IMR-90 (cell line): Measurements from ENCODE around the gene NFIA. TPM values are rescaled to one million over a fixed set of nuclear protein-coding genes. Genes with fewer than 3 reads are reported as not detected.

Experiments used
- ATAC-seq: fragments of 200-7000 bp; cut with Tn5 transposase; 2 replicates; pipeline ENCODE4 v1.9.1; 2020; ENCODE audit warnings: low read depth, mild to moderate bottlenecking, moderate library complexity
- BruUV-seq: library from RNA; stranded (reverse); fragments of 400-500 nt; replicated peaks from 2 replicates; lab custom pipeline; 2021; lab: Mats Ljungman, UMichigan
- CTCF ChIA-PET: fragments of 300-600 bp; formaldehyde crosslinking; extraction: SDS; loops from one replicate; lab custom pipeline; 2021; ENCODE audit warnings: antibody characterized with exemption; lab: Yijun Ruan, JAX
- POLR2A ChIA-PET: fragments of 300-600 bp; sonication (Branson Sonifier 250); formaldehyde crosslinking; loops from one replicate; lab custom pipeline; 2022; ENCODE audit warnings: antibody characterized with exemption; ENCODE audit not compliant: unreplicated experiment; lab: Charles Lee
- DNase-seq: peaks from one replicate; pipeline ENCODE4 v3.0.0; 2013
- H2AFZ ChIP-seq: replicated peaks from 2 replicates; pipeline ENCODE3; 2013; ENCODE audit warnings: low read length, mild to moderate bottlenecking; ENCODE audit not compliant: poor library complexity
- H2AK5ac ChIP-seq: 2 replicates; pipeline ENCODE4 v1.6.1; 2013; ENCODE audit warnings: low read depth, low read length, inconsistent platforms
- H2AK9ac ChIP-seq: replicated peaks from 2 replicates; pipeline ENCODE3; 2013; ENCODE audit warnings: mild to moderate bottlenecking, low read depth, low read length, moderate library complexity; ENCODE audit not compliant: poor library complexity
- H2BK120ac ChIP-seq: 2 replicates; pipeline ENCODE4 v1.6.1; 2013; ENCODE audit warnings: low read depth, low read length, inconsistent platforms
- H2BK15ac ChIP-seq: 3 replicates; pipeline ENCODE4 v1.6.1; 2013; ENCODE audit warnings: low read depth, low read length, inconsistent platforms
- H2BK20ac ChIP-seq: 2 replicates; pipeline ENCODE4 v1.6.1; 2013; ENCODE audit warnings: low read depth, mild to moderate bottlenecking, inconsistent platforms, low read length, moderate library complexity
- H2BK5ac ChIP-seq: 2 replicates; pipeline ENCODE4 v1.6.1; 2013; ENCODE audit warnings: mild to moderate bottlenecking, low read depth, low read length, inconsistent platforms; ENCODE audit not compliant: poor library complexity, severe bottlenecking
- H3K14ac ChIP-seq: replicated peaks from 2 replicates; pipeline ENCODE4 v1.6.1; 2013; ENCODE audit warnings: low read depth, low read length, inconsistent platforms
- H3K18ac ChIP-seq: 2 replicates; pipeline ENCODE4 v1.6.1; 2013; ENCODE audit warnings: low read depth, low read length, control low read depth
- H3K23ac ChIP-seq: 2 replicates; pipeline ENCODE4 v1.6.1; 2013; ENCODE audit warnings: low read depth, low read length, inconsistent platforms
- H3K27ac ChIP-seq: 2 replicates; pipeline ENCODE4 v1.5.1; 2013; ENCODE audit warnings: mild to moderate bottlenecking, control low read depth, low read length; ENCODE audit not compliant: insufficient read depth
- H3K27me3 ChIP-seq: 2 replicates; pipeline ENCODE4 v1.6.1; 2013; ENCODE audit warnings: low read length; ENCODE audit not compliant: control insufficient read depth, insufficient read depth
- H3K36me3 ChIP-seq: 2 replicates; pipeline ENCODE4 v1.6.1; 2013; ENCODE audit warnings: low read length, mixed read lengths; ENCODE audit not compliant: control insufficient read depth, insufficient read depth
- H3K4ac ChIP-seq: 2 replicates; pipeline ENCODE4 v1.6.1; 2013; ENCODE audit warnings: low read depth, low read length, inconsistent platforms
- H3K4me1 ChIP-seq: 2 replicates; pipeline ENCODE4 v1.6.1; 2013; ENCODE audit warnings: low read length, mixed read lengths; ENCODE audit not compliant: control insufficient read depth, insufficient read depth
- H3K4me2 ChIP-seq: 2 replicates; pipeline ENCODE4 v1.6.1; 2013; ENCODE audit warnings: low read depth, mild to moderate bottlenecking, control low read depth, low read length, moderate library complexity
- H3K4me3 ChIP-seq: 2 replicates; pipeline ENCODE4 v1.5.1; 2013; ENCODE audit warnings: low read depth, mild to moderate bottlenecking, control low read depth, low read length, moderate library complexity; ENCODE audit not compliant: insufficient read depth
- H3K56ac ChIP-seq: 2 replicates; pipeline ENCODE4 v1.6.1; 2013; ENCODE audit warnings: low read length, inconsistent platforms; ENCODE audit not compliant: insufficient read depth; ENCODE audit errors: extremely low read depth
- H3K79me1 ChIP-seq, 2 experiments: 2 replicates each; pipeline ENCODE4 v1.6.1; 2013; ENCODE audit warnings: low read length in 2 of 2, inconsistent platforms in 1 of 2, low read depth in 1 of 2
- H3K9ac ChIP-seq: 2 replicates; pipeline ENCODE4 v1.6.1; 2013; ENCODE audit warnings: low read depth, low read length, control low read depth
- H3K9me1 ChIP-seq: 2 replicates; pipeline ENCODE4 v1.6.1; 2013; ENCODE audit warnings: low read length, inconsistent platforms; ENCODE audit not compliant: insufficient read depth
- H3K9me3 ChIP-seq: 2 replicates; pipeline ENCODE4 v1.6.1; 2013; ENCODE audit warnings: low read length; ENCODE audit not compliant: control insufficient read depth, insufficient read depth
- H4K20me1 ChIP-seq: 2 replicates; pipeline ENCODE4 v1.6.1; 2013; ENCODE audit warnings: low read length, inconsistent platforms; ENCODE audit not compliant: insufficient read depth
- H4K5ac ChIP-seq: 2 replicates; pipeline ENCODE4 v1.6.1; 2013; ENCODE audit warnings: mild to moderate bottlenecking, low read depth, low read length, control low read depth
- H4K8ac ChIP-seq, 2 experiments: 2 replicates each; pipeline ENCODE4 v1.6.1; 2013; ENCODE audit warnings: low read depth in 2 of 2, low read length in 2 of 2, control low read depth in 1 of 2, inconsistent platforms in 1 of 2
- H4K91ac ChIP-seq: 2 replicates; pipeline ENCODE4 v1.6.1; 2013; ENCODE audit warnings: low read depth, low read length, inconsistent platforms; ENCODE audit not compliant: insufficient read depth
- BHLHE40 ChIP-seq: fragments of 150-350 bp; IDR thresholded peaks from 2 replicates; pipeline ENCODE4 v1.6.1; 2016; ENCODE audit warnings: mild to moderate bottlenecking, low read depth, low read length
- CEBPB ChIP-seq: IDR thresholded peaks from 2 replicates; pipeline ENCODE4 v1.6.1; 2012; ENCODE audit warnings: low read depth, low read length, improper control_type of control experiment
- CHD1 ChIP-seq: IDR thresholded peaks from 2 replicates; pipeline ENCODE4 v1.6.1; 2012; ENCODE audit warnings: low read depth, low read length, improper control_type of control experiment
- MAFK ChIP-seq: IDR thresholded peaks from 2 replicates; pipeline ENCODE4 v1.6.1; 2012; ENCODE audit warnings: low read depth, low read length, improper control_type of control experiment
- MXI1 ChIP-seq: IDR thresholded peaks from 2 replicates; pipeline ENCODE4 v1.6.1; 2012; ENCODE audit warnings: low read depth, mild to moderate bottlenecking, low read length, moderate library complexity, borderline replicate concordance
- NFE2L2 ChIP-seq: fragments of 150-350 bp; IDR thresholded peaks from 2 replicates; pipeline ENCODE4 v1.6.1; 2016; ENCODE audit warnings: low read depth, mild to moderate bottlenecking, low read length
- POLR2A ChIP-seq: IDR thresholded peaks from 2 replicates; pipeline ENCODE4 v1.6.1; 2012; ENCODE audit warnings: mild to moderate bottlenecking, low read depth, low read length
- RAD21 ChIP-seq: IDR thresholded peaks from 2 replicates; pipeline ENCODE4 v1.6.1; 2012; ENCODE audit warnings: low read length, improper control_type of control experiment
- RCOR1 ChIP-seq: IDR thresholded peaks from 2 replicates; pipeline ENCODE4 v1.6.1; 2012; ENCODE audit warnings: mild to moderate bottlenecking, low read length, improper control_type of control experiment; ENCODE audit not compliant: insufficient replicate concordance
- SMC3 ChIP-seq: fragments of 150-350 bp; IDR thresholded peaks from 2 replicates; pipeline ENCODE4 v1.6.1; 2016; ENCODE audit warnings: low read depth, mild to moderate bottlenecking, antibody characterized with exemption, low read length, moderate library complexity
- USF2 ChIP-seq: fragments of 150-350 bp; IDR thresholded peaks from 2 replicates; pipeline ENCODE4 v1.6.1; 2017; ENCODE audit warnings: mild to moderate bottlenecking, antibody characterized with exemption, low read length, low read depth
- WGBS, 2 experiments: methylation state at CpG; one replicate each; pipeline versions ENCODE4 v1.1.5 to v1.1.7; 2013; ENCODE audit warnings: missing lambda C conversion rate in 2 of 2; ENCODE audit not compliant: insufficient read length in 1 of 2; ENCODE audit errors: extremely low coverage in 2 of 2; 5-methylcytosine and 5-hydroxymethylcytosine counted together
- dilution Hi-C: fragments of 300-500 bp; cut with HindIII; formaldehyde crosslinking; loops from one replicate; pipeline ENCODE4 v1.14.3; 2018; ENCODE audit warnings: low sequenced_read_pairs; ENCODE audit not compliant: unreplicated experiment
- in situ Hi-C: fragments of 300-500 bp; cut with MboI; formaldehyde crosslinking; loops from 3 replicates; pipeline ENCODE4 v1.14.3; 2019; ENCODE audit warnings: low sequenced_read_pairs, inconsistent platforms, mixed read lengths
- intact Hi-C: fragments of 100-400 bp; cut with micrococcal nuclease; formaldehyde crosslinking; loops from 2 replicates; pipeline ENCODE4 v1.10.0; 2022
- polyA plus RNA-seq, 3 experiments: library from polyadenylated mRNA; depleted of rRNA; stranded (reverse); fragments of >200 nt; gene quantifications; 2 replicates each; pipeline ENCODE4 v1.2.3, GENCODE V29; 2012; ENCODE audit warnings: low replicate concordance in 1 of 3
- total RNA-seq: library from RNA; depleted of rRNA; stranded (reverse); fragments of >200 nt; gene quantifications from 2 replicates; pipeline ENCODE4 v1.2.3, GENCODE V29; 2012
- TF ChIP-seq, protein P1 (sequence below): conservative IDR thresholded peaks from 2 replicates; pipeline ENCODE4 v1.5.1; 2012; ENCODE audit warnings: mild to moderate bottlenecking, low read depth, low read length, improper control_type of control experiment
- TF ChIP-seq, protein P2 (sequence below): fragments of 150-350 bp; IDR thresholded peaks from 2 replicates; pipeline ENCODE4 v1.6.1; 2016; ENCODE audit warnings: low read depth, mild to moderate bottlenecking, low read length, moderate library complexity, borderline replicate concordance

The NFIA gene
- total and polyA plus RNA-seq, 2 of the 4 experiments (the other 2 are of a cell fraction) = 1.6 to 2.2 TPM

GRCh38 chr1:61433646-61434045, 351.3 kb downstream of the NFIA start:
- WGBS, 2 experiments = no CpG with 5 or more reads among the region's 2 CpGs
- no peak overlapping the region for H3K4me3 ChIP-seq
- no peak overlapping the region for H2BK120ac ChIP-seq
- no peaks in the 10 kb centered on the region for H3K4me1 ChIP-seq
- H4K8ac ChIP-seq = no peak overlapping the region
- H2AFZ ChIP-seq = no peak overlapping the region
- no peaks in the 10 kb centered on the region; the same call in 1 of the 2 replicates for H3K9me1 ChIP-seq
- H2BK15ac ChIP-seq = no peak overlapping the region
- no peak overlapping the region for H2BK5ac ChIP-seq
- H2AK5ac ChIP-seq = no peak overlapping the region
- no peak overlapping the region for H3K4ac ChIP-seq
- no peaks in the 10 kb centered on the region for H3K36me3 ChIP-seq
- H3K14ac ChIP-seq = no peak overlapping the region
- ATAC-seq (no peak), DNase-seq (no peak)
- no peaks in the 10 kb centered on the region for H3K9me3 ChIP-seq
- H4K91ac ChIP-seq = no peak overlapping the region
- in situ Hi-C loops = no loop called here
- no peak overlapping the region for H3K56ac ChIP-seq
- intact Hi-C loops = no loop called here
- H3K79me1 ChIP-seq = no peaks in the 10 kb centered on the region
- CTCF ChIA-PET = interaction anchor here (1.5 kb wide), 1 partner anchor 18 kb away, joined by 3 read pairs; no protein-coding TSS in a partner anchor
- H3K23ac ChIP-seq = no peak overlapping the region
- no peaks in the 10 kb centered on the region for H4K20me1 ChIP-seq
- TF ChIP-seq SMC3 (no peak), RCOR1 (no peak), CEBPB (no peak), RAD21 (no peak), POLR2A (no peak), BHLHE40 (no peak), USF2 (no peak), CHD1 (no peak), NFE2L2 (no peak), MAFK (no peak), MXI1 (no peak)
- TF ChIP-seq, protein P1, sequence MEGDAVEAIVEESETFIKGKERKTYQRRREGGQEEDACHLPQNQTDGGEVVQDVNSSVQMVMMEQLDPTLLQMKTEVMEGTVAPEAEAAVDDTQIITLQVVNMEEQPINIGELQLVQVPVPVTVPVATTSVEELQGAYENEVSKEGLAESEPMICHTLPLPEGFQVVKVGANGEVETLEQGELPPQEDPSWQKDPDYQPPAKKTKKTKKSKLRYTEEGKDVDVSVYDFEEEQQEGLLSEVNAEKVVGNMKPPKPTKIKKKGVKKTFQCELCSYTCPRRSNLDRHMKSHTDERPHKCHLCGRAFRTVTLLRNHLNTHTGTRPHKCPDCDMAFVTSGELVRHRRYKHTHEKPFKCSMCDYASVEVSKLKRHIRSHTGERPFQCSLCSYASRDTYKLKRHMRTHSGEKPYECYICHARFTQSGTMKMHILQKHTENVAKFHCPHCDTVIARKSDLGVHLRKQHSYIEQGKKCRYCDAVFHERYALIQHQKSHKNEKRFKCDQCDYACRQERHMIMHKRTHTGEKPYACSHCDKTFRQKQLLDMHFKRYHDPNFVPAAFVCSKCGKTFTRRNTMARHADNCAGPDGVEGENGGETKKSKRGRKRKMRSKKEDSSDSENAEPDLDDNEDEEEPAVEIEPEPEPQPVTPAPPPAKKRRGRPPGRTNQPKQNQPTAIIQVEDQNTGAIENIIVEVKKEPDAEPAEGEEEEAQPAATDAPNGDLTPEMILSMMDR = no peak
- TF ChIP-seq, protein P2, sequence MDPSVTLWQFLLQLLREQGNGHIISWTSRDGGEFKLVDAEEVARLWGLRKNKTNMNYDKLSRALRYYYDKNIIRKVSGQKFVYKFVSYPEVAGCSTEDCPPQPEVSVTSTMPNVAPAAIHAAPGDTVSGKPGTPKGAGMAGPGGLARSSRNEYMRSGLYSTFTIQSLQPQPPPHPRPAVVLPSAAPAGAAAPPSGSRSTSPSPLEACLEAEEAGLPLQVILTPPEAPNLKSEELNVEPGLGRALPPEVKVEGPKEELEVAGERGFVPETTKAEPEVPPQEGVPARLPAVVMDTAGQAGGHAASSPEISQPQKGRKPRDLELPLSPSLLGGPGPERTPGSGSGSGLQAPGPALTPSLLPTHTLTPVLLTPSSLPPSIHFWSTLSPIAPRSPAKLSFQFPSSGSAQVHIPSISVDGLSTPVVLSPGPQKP = no peak
- no peak overlapping the region for H3K18ac ChIP-seq
- no peak overlapping the region for H2BK20ac ChIP-seq
- H3K4me2 ChIP-seq = no peak overlapping the region
- H3K27me3 ChIP-seq = peaks cover 1% of the 10 kb centered on the region; the same call in 1 of the 2 replicates
- H4K5ac ChIP-seq = no peak overlapping the region
- H3K9ac ChIP-seq = no peak overlapping the region
- no peak overlapping the region for H3K27ac ChIP-seq
- POLR2A ChIA-PET = interaction anchor here (0.6 kb wide), 1 partner anchor 292 kb away, joined by 3 read pairs; no protein-coding TSS in a partner anchor
- no peak overlapping the region for H2AK9ac ChIP-seq
- BruUV-seq = no TSS peak
- dilution Hi-C loops = no loop called here
